G401 (cell line): ENCODE measurements around the gene PIK3R5. TPM values are rescaled to one million over a fixed set of nuclear protein-coding genes. Genes with fewer than 3 reads are reported as not detected.

Experiments used
- total RNA-seq: library from RNA; depleted of rRNA; stranded (reverse); fragments of >200 nt; shearing (Covaris generic); gene quantifications from 2 replicates; pipeline ENCODE4 v1.2.3, GENCODE V29; 2014; rRNA removed

PIK3R5 gene
- total RNA-seq, 1 experiment from 2014 or later, result 0.07 TPM

Other genes starting within 250 kb of the PIK3R5 start
- gene CCDC42, start 220.9 kb downstream of the PIK3R5 start, total RNA-seq, result not detected in 2 replicates
- gene SPDYE4, start 207.2 kb downstream of the PIK3R5 start, total RNA-seq, result not detected in 2 replicates
- not detected in 2 replicates for gene MFSD6L, start 166.3 kb downstream of the PIK3R5 start, total RNA-seq
- not detected in 2 replicates for gene PIK3R6, start 98.0 kb downstream of the PIK3R5 start, total RNA-seq
- gene NTN1, start 55.8 kb upstream of the PIK3R5 start, total RNA-seq, result not detected in 2 replicates